ENCODE data around the gene SLC50A1.

SLC50A1 gene

DNA sequence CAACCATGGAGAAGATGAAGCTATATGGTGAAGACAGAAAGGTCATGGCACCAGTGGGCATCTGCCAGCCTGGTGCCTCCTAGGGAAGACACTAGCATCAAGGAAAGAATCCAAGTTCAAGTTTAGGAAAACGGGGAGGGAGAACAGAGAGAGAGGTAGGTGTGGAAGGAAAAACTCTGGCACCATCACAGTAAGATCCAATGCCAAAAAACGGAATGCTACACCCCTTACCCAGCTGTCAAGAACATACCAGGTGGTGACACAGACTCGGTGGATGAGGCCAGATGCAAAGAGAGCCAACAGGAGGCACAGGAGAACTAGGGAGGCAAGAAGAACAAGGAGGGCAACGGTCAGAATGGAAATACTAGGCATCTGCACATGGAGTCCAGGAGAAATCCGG, 33.9 kb downstream of the SLC50A1 start:
- H3K27me3 ChIP-seq (replicated peaks; ENCODE audit: control insufficient read depth, insufficient read depth, low read length, poor library complexity, severe bottlenecking): no peaks in the 10 kb centered on the region
- H3K9me3 ChIP-seq (ENCODE audit: control insufficient read depth, low read length): no peaks in the 10 kb centered on the region
- peaks cover 21% of the 10 kb centered on the region for H3K4me1 ChIP-seq (ENCODE audit: control insufficient read depth, insufficient read depth, low read length, poor library complexity, severe bottlenecking)
- no peak overlapping the region for H3K27ac ChIP-seq (ENCODE audit: insufficient read depth, low read length, poor library complexity, severe bottlenecking)
- no peak for DNase-seq
- H3K4me3 ChIP-seq (ENCODE audit: insufficient read depth, low read depth, low read length, poor library complexity, severe bottlenecking): no peak overlapping the region
- peaks cover 13% of the 10 kb centered on the region for H3K36me3 ChIP-seq (ENCODE audit: control insufficient read depth, insufficient read depth, low read length)

- H3K9me3 ChIP-seq (ENCODE audit: control insufficient read depth, low read length): no peaks in the 10 kb centered on the region
- H3K27me3 ChIP-seq (replicated peaks; ENCODE audit: control insufficient read depth, insufficient read depth, low read length, poor library complexity, severe bottlenecking): no peaks in the 10 kb centered on the region
- no peak for DNase-seq
- peaks cover 28% of the 10 kb centered on the region for H3K4me1 ChIP-seq (ENCODE audit: control insufficient read depth, insufficient read depth, low read length, poor library complexity, severe bottlenecking)
- H3K4me3 ChIP-seq (ENCODE audit: insufficient read depth, low read depth, low read length, poor library complexity, severe bottlenecking): no peak overlapping the region
- no peak overlapping the region for H3K27ac ChIP-seq (ENCODE audit: insufficient read depth, low read length, poor library complexity, severe bottlenecking)
- H3K36me3 ChIP-seq (ENCODE audit: control insufficient read depth, insufficient read depth, low read length): peaks cover 13% of the 10 kb centered on the region
Observed at GRCh38 chr1:155170101-155170785, 34.6 kb downstream of the SLC50A1 start.

- Histone ChIP-seq H3K4me1 (ENCODE audit: control insufficient read depth, insufficient read depth, low read length, poor library complexity, severe bottlenecking) (peaks cover 30% of the 10 kb centered on the region), H3K27ac (ENCODE audit: insufficient read depth, low read length, poor library complexity, severe bottlenecking) (no peak overlapping the region), H3K36me3 (ENCODE audit: control insufficient read depth, insufficient read depth, low read length) (peaks cover 13% of the 10 kb centered on the region)
Observed at GRCh38 chr1:155170806-155171205, 35.2 kb downstream of the SLC50A1 start.

DNA sequence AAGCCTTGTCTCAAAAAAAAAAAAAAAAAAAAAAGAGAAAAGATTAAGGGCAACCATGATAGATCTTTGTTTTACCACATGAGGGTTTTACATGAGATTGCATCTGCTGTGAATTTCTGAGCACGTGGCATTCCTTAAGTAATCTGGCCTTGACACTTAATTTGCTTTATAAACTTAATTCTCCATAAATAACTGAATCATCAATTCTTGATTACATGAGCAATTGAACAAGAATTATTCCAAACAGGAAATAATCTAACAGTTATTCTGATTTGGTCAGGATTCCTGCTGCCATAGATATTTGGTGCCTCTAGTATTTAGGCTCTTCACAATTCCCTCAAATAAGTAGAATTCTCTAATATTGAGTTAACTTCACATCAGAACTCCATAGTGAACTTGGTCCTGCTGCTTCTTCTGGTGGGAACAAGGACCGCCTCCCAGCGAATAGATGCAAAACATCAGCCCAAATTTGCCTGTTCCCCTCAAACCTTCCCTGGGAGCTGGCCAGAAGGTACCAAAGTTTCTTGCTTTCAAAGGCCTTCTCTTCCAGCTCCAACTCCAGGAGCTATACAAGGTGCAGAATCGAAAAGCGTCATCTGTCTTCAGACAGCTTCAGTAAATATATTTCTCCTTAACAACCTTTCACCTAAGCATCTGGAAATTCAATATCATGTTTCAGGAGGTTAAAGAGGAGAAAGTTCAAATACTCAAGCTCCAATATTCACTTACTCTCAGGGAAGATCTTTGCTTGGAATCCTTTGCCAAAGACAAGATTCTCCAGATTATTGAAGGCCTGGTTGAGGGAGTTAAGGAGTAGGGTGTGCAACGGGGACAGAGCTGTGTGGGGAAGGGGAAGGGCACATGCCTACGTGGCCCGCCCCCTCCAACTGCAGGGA, 36.4 kb downstream of the SLC50A1 start:
- Histone ChIP-seq H3K36me3 (ENCODE audit: control insufficient read depth, insufficient read depth, low read length) (peaks cover 13% of the 10 kb centered on the region), H3K4me1 (ENCODE audit: control insufficient read depth, insufficient read depth, low read length, poor library complexity, severe bottlenecking) (peaks cover 41% of the 10 kb centered on the region), H3K27me3 (replicated peaks; ENCODE audit: control insufficient read depth, insufficient read depth, low read length, poor library complexity, severe bottlenecking) (no peaks in the 10 kb centered on the region), H3K4me3 (ENCODE audit: insufficient read depth, low read depth, low read length, poor library complexity, severe bottlenecking) (peak overlapping the region; percentile 84), H3K9me3 (ENCODE audit: control insufficient read depth, low read length) (no peaks in the 10 kb centered on the region), H3K27ac (ENCODE audit: insufficient read depth, low read length, poor library complexity, severe bottlenecking) (peak overlapping the region; percentile 91)
- DNase-seq: no peak

More at GRCh38 chr1:155170806-155171205, 35.2 kb downstream of the SLC50A1 start:
- no peak for DNase-seq
- Histone ChIP-seq H3K9me3 (ENCODE audit: control insufficient read depth, low read length) (no peaks in the 10 kb centered on the region), H3K27me3 (replicated peaks; ENCODE audit: control insufficient read depth, insufficient read depth, low read length, poor library complexity, severe bottlenecking) (no peaks in the 10 kb centered on the region), H3K4me3 (ENCODE audit: insufficient read depth, low read depth, low read length, poor library complexity, severe bottlenecking) (no peak overlapping the region)

GRCh38 chr1:155172732-155173477, 37.3 kb downstream of the SLC50A1 start, which contains the start of gene KRTCAP2:
KRTCAP2 (minus strand) TSS chr1:155173304; CDS start chr1:155173224, 80 bp downstream.
- peak; percentile 87 to 92 (median 91) for DNase-seq
- Histone ChIP-seq H3K9me3 (ENCODE audit: control insufficient read depth, low read length) (no peaks in the 10 kb centered on the region), H3K27ac (ENCODE audit: insufficient read depth, low read length, poor library complexity, severe bottlenecking) (peak within 1 kb of the TSS; percentile 91), H3K36me3 (ENCODE audit: control insufficient read depth, insufficient read depth, low read length) (peaks cover 15% of the 10 kb centered on the region), H3K4me3 (ENCODE audit: insufficient read depth, low read depth, low read length, poor library complexity, severe bottlenecking) (peak within 1 kb of the TSS; percentile 84), H3K27me3 (replicated peaks; ENCODE audit: control insufficient read depth, insufficient read depth, low read length, poor library complexity, severe bottlenecking) (no peaks in the 10 kb centered on the region), H3K4me1 (ENCODE audit: control insufficient read depth, insufficient read depth, low read length, poor library complexity, severe bottlenecking) (peaks cover 33% of the 10 kb centered on the region)

- Histone ChIP-seq H3K9me3 (ENCODE audit: control insufficient read depth, low read length) (no peaks in the 10 kb centered on the region), H3K4me1 (ENCODE audit: control insufficient read depth, insufficient read depth, low read length, poor library complexity, severe bottlenecking) (peaks cover 32% of the 10 kb centered on the region), H3K4me3 (ENCODE audit: insufficient read depth, low read depth, low read length, poor library complexity, severe bottlenecking) (peak within 1 kb of the TSS; percentile 84), H3K27ac (ENCODE audit: insufficient read depth, low read length, poor library complexity, severe bottlenecking) (peak within 1 kb of the TSS; percentile 91), H3K27me3 (replicated peaks; ENCODE audit: control insufficient read depth, insufficient read depth, low read length, poor library complexity, severe bottlenecking) (no peaks in the 10 kb centered on the region), H3K36me3 (ENCODE audit: control insufficient read depth, insufficient read depth, low read length) (peaks cover 20% of the 10 kb centered on the region)
- DNase-seq: peak; percentile 39 to 61 (median 47)
Observed at GRCh38 chr1:155173478-155174323, 38.0 kb downstream of the SLC50A1 start, which contains the start of gene TRIM46. TRIM46 (plus strand) TSS chr1:155173849; CDS start chr1:155173967, 118 bp downstream.

GRCh38 chr1:155174324-155175280, 39.0 kb downstream of the SLC50A1 start:
- Histone ChIP-seq H3K9me3 (ENCODE audit: control insufficient read depth, low read length) (no peaks in the 10 kb centered on the region), H3K27ac (ENCODE audit: insufficient read depth, low read length, poor library complexity, severe bottlenecking) (peak overlapping the region; percentile 91), H3K4me3 (ENCODE audit: insufficient read depth, low read depth, low read length, poor library complexity, severe bottlenecking) (peak overlapping the region; percentile 84), H3K36me3 (ENCODE audit: control insufficient read depth, insufficient read depth, low read length) (peaks cover 20% of the 10 kb centered on the region), H3K27me3 (replicated peaks; ENCODE audit: control insufficient read depth, insufficient read depth, low read length, poor library complexity, severe bottlenecking) (no peaks in the 10 kb centered on the region), H3K4me1 (ENCODE audit: control insufficient read depth, insufficient read depth, low read length, poor library complexity, severe bottlenecking) (peaks cover 32% of the 10 kb centered on the region)
- peak in 2 of 3 donors; percentile 33 to 48 for DNase-seq

DNA sequence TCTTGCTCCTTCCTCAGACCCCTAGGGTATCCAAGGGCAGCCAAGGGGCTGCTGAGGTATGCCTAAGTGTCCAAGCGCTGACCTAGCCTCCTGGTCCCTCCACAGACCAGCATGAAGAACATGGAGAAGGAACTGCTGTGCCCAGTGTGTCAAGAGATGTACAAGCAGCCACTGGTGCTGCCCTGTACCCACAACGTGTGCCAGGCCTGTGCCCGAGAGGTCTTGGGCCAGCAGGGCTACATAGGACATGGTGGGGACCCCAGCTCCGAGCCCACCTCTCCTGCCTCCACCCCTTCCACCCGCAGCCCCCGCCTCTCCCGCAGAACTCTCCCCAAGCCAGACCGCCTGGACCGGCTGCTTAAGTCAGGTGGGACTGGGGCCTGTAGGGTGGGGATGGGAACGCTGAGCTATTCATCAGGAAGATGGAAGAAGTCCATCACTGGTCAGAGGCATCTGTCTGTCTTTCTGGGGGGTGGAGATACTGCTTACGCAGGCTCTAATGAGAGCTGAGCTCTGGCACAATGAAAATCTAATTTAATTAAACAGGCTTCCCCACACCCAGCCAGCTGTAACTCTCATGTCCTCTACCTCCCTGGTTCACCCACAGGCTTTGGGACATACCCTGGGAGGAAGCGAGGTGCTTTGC, 39.8 kb downstream of the SLC50A1 start:
- Histone ChIP-seq H3K27me3 (replicated peaks; ENCODE audit: control insufficient read depth, insufficient read depth, low read length, poor library complexity, severe bottlenecking) (no peaks in the 10 kb centered on the region), H3K4me1 (ENCODE audit: control insufficient read depth, insufficient read depth, low read length, poor library complexity, severe bottlenecking) (peaks cover 32% of the 10 kb centered on the region), H3K9me3 (ENCODE audit: control insufficient read depth, low read length) (no peaks in the 10 kb centered on the region), H3K36me3 (ENCODE audit: control insufficient read depth, insufficient read depth, low read length) (peaks cover 23% of the 10 kb centered on the region), H3K27ac (ENCODE audit: insufficient read depth, low read length, poor library complexity, severe bottlenecking) (no peak overlapping the region), H3K4me3 (ENCODE audit: insufficient read depth, low read depth, low read length, poor library complexity, severe bottlenecking) (no peak overlapping the region)
- no peak for DNase-seq
